ENCODE data around the gene DPP6.
"Not testable (repeated sequence)": the region's sequence is repeated elsewhere in the genome, so short reads cannot be mapped to it uniquely, and the experiment has no call there.

The DPP6 gene

GRCh38 chr7:154051643-154052529 is at the start of gene DPP6:
Gene DPP6 (plus strand): TSS chr7:154052398.
- not testable (repeated sequence) for DNase-seq

GRCh38 chr7:154009423-154009911 is 42.7 kb upstream of the DPP6 start:
- DNase-seq: not testable (repeated sequence)

GRCh38 chr7:154010726-154011568 is 41.3 kb upstream of the DPP6 start:
- DNase-seq: not testable (repeated sequence)

GRCh38 chr7:154012800-154013199 is 39.4 kb upstream of the DPP6 start:
- not testable (repeated sequence) for DNase-seq

GRCh38 chr7:154015636-154016035 is 36.6 kb upstream of the DPP6 start:
- not testable (repeated sequence) for DNase-seq

- DNase-seq: not testable (repeated sequence)
Observed at GRCh38 chr7:154018354-154018753, 33.8 kb upstream of the DPP6 start.

- DNase-seq: not testable (repeated sequence)
Observed at GRCh38 chr7:154027805-154028204, 24.4 kb upstream of the DPP6 start.

- DNase-seq: not testable (repeated sequence)
Observed at GRCh38 chr7:154030476-154031080, 21.6 kb upstream of the DPP6 start.

GRCh38 chr7:154039466-154040165 is 12.6 kb upstream of the DPP6 start:
- DNase-seq: not testable (repeated sequence)

GRCh38 chr7:154050394-154050793 is 1.8 kb upstream of the DPP6 start:
- DNase-seq: not testable (repeated sequence)

- DNase-seq: not testable (repeated sequence)
Observed at GRCh38 chr7:154051006-154051642, 1.1 kb upstream of the DPP6 start.

GRCh38 chr7:154052530-154053252 is 493 bp downstream of the DPP6 start:
- not testable (repeated sequence) for DNase-seq

GRCh38 chr7:154053466-154054312 is 1.5 kb downstream of the DPP6 start:
- DNase-seq: not testable (repeated sequence)

GRCh38 chr7:154054664-154055063 is 2.5 kb downstream of the DPP6 start:
- DNase-seq: not testable (repeated sequence)

GRCh38 chr7:154055491-154056106 is 3.4 kb downstream of the DPP6 start:
- peak; percentile 13 for DNase-seq

- not testable (repeated sequence) for DNase-seq
Observed at GRCh38 chr7:154058783-154059182, 6.6 kb downstream of the DPP6 start.

GRCh38 chr7:154060551-154060950 is 8.4 kb downstream of the DPP6 start:
- not testable (repeated sequence) for DNase-seq

- DNase-seq: peak; percentile 1
Observed at GRCh38 chr7:154071833-154072232, 19.6 kb downstream of the DPP6 start.

- DNase-seq: not testable (repeated sequence)
Observed at GRCh38 chr7:154072395-154073181, 20.4 kb downstream of the DPP6 start.

Measured in suppressor macrophage treated with lipopolysaccharide for 4 hours (primary cell).